SK-N-MC (cell line): Measurements from ENCODE around the gene ANKFY1.

Experiments
- EZH2 ChIP-seq: fragments of 200-600 bp; sonication (generic); IDR thresholded peaks from one replicate; pipeline ENCODE4 v1.6.1; 2017; ENCODE audit warnings: antibody characterized with exemption
- POLR2AphosphoS5 ChIP-seq: IDR thresholded peaks from 2 replicates; pipeline ENCODE4 v1.6.1; 2012; ENCODE audit warnings: mild to moderate bottlenecking, low read depth, low read length, borderline replicate concordance

GRCh38 chr17:4143563-4144421 is 120.0 kb downstream of the ANKFY1 start:
- TF ChIP-seq POLR2AphosphoS5 (peak; percentile 73), EZH2 (no peak)
